GM13977 (cell line): ENCODE measurements around the gene PREB.

ENCODE experiments used
- DNase-seq: peaks from one replicate; pipeline ENCODE4 v3.0.0; 2012; ENCODE audit warnings: low spot score
- in situ Hi-C: fragments of 300-500 bp; cut with MboI; formaldehyde crosslinking; loops from one replicate; pipeline ENCODE4 v1.12.0; 2022; ENCODE audit warnings: low sequenced_read_pairs, low pct_unique_long_range_greater_than_20kb, mixed read lengths, inconsistent platforms; ENCODE audit not compliant: unreplicated experiment
- TF ChIP-seq, protein P1 (sequence below): IDR thresholded peaks from 2 replicates; pipeline ENCODE4 v1.5.1; 2012; ENCODE audit warnings: mild to moderate bottlenecking, control low read depth; ENCODE audit not compliant: insufficient read depth; ENCODE audit errors: extremely low read depth, missing control alignments

PREB gene

DNA sequence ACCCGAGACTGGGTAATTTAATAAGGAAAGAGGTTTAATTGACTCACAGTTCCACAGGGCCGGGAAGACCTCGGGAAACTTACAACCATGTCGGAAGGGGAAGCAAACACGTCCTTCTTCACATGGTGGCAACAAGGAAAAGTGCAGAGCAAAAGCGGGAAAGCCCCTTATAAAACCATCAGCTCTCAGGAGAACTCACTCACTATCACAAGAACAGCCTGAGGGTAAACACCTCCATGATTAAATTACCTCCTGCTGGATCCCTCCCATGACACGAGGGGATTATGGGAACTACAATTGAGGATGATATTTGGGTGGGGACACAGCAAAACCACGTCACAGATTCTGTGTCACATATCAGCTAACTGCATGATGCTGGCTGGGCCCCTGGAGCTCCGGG, 25.8 kb upstream of the PREB start:
- DNase-seq, result no peak
- in situ Hi-C loops, result no loop called here
- TF ChIP-seq, protein P1, sequence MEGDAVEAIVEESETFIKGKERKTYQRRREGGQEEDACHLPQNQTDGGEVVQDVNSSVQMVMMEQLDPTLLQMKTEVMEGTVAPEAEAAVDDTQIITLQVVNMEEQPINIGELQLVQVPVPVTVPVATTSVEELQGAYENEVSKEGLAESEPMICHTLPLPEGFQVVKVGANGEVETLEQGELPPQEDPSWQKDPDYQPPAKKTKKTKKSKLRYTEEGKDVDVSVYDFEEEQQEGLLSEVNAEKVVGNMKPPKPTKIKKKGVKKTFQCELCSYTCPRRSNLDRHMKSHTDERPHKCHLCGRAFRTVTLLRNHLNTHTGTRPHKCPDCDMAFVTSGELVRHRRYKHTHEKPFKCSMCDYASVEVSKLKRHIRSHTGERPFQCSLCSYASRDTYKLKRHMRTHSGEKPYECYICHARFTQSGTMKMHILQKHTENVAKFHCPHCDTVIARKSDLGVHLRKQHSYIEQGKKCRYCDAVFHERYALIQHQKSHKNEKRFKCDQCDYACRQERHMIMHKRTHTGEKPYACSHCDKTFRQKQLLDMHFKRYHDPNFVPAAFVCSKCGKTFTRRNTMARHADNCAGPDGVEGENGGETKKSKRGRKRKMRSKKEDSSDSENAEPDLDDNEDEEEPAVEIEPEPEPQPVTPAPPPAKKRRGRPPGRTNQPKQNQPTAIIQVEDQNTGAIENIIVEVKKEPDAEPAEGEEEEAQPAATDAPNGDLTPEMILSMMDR, result no peak

DNA sequence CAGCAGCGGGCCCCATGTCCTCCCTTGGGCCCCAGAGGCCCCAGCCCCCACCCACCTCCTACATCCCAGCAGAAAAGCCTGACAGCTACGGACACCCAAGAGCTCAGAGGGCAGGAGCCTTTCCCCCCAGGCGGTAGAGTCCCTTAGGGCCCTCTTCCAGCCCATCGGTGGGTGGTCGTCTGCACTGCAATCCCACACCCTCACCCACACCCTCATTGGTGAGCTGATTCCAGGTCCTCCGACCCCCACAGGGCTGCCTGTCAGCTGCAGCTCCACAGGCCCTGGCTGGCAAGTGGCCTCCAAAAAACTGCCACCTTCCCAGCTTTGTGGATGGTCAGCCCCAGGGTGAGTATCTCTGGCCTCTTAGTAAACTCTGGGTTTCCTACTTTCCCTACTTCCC, 24.8 kb upstream of the PREB start:
- in situ Hi-C loops, result no loop called here
- TF ChIP-seq, protein P1, result no peak
- DNase-seq, result no peak

DNA sequence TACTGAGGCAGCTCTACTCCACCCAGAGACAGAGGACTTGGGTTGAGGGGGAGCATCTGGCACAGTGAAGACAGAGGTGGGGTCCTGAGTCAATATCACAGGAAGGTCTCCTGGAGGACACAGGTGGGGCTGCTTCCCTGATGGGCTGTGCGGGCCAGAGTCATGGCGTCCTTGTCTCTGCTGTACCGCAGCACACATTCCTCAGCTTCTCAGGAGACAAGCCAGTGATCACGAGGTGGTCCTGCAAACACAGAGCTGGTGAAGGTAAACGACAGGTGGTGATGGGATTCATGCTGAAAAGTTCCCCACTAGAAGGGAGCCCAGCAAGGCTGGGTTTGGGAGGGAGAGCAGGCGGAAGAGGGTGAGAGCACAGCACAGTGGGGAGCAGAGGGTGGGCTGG, 24.0 kb upstream of the PREB start:
- TF ChIP-seq, protein P1, result no peak
- DNase-seq, result no peak
- in situ Hi-C loops, result no loop called here

DNA sequence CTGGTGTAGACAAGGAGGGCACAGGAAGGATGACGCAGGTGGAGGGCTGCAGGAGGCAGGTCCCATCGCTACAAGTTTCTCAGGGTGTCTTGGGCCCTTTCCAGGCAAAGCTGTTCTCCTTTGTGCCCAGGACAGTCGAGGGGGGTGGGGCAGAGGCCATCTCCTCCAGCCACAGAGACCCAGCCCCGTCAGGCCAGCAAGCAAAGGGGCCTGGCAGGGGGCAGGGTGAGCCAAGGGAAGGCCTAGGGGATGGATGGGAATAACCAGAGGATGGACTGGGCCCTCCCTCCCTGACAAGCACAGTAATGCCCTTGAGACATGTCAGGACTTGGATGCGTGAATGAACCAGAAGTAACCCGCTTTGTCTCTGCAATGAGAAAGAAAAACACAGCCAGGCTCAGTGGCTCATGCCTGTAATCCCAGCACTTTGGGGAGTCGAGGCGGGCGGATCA, 20.7 kb upstream of the PREB start:
- TF ChIP-seq, protein P1, result no peak
- in situ Hi-C loops, result no loop called here
- DNase-seq, result no peak

DNA sequence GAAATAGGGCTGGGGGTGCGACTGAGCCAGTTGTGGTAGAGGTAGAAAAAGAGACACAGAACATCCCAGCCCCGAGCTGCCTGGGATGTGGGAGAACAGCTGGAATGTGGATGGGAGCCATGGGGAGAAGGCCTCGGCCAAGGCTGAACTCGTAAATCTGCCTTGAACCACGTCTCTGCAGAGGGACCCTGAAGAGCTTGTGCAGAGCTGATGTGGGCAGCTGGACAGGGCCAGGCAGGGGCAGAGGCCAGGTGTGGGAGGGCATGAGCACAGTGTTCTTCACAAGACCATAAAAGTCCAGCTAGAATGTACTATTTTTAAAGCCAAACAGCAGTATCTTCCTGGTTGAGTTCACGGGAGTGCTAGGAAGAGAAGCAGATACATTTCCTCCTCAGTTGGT, 20.1 kb upstream of the PREB start:
- TF ChIP-seq, protein P1, result no peak
- in situ Hi-C loops, result no loop called here
- DNase-seq, result no peak

DNA sequence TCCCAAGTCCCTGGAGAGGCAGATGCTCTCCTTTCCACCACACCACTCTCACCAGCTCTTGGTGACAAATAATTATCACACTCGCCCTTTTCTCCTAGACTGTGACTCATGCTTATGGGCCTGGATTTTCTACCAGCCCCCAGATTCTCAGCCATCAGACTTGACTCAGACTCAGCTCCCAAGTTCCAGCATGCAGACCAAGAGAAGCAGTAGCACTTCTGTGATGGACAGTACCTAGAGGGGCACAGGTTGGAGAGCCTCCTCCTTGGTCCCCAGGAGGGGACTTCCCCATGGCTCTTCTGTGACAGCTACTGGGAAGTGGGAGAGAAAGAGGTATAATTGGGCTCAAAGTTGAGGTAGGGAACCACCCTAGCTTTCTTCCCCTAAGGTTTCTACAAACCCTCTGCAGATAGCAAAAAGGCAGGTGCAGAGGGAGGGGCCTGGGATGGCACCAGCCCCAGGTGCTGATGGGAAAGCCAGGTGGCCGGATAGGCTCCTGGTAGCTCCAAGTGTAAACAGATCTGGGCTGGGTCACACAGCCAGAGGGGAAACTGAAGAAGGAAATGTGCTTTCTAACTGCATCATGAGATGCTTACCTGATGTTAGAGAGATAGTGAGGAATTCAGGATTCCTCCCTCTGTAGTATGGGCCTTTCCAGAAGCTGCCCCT, 18.5 kb upstream of the PREB start:
- TF ChIP-seq, protein P1, result no peak
- in situ Hi-C loops, result no loop called here
- DNase-seq, result no peak
